OCI-LY7 (cell line): ENCODE data around the gene OPHN1.
"Not testable (repeated sequence)": the region's sequence is repeated elsewhere in the genome, so short reads cannot be mapped to it uniquely, and the experiment has no call there.

ENCODE experiments used
- CTCF ChIP-seq: fragments of 200-600 bp; sonication (generic); conservative IDR thresholded peaks from 2 replicates; pipeline ENCODE4 v1.5.1; 2014; ENCODE audit warnings: mild to moderate bottlenecking, antibody characterized with exemption, low read length, moderate library complexity, mixed read lengths
- EZH2phosphoT487 ChIP-seq: fragments of 200-600 bp; sonication (generic); IDR thresholded peaks from 2 replicates; pipeline ENCODE4 v1.6.1; 2018; ENCODE audit warnings: low read depth, borderline replicate concordance, mild to moderate bottlenecking, mixed run types, antibody characterized with exemption, low read length, moderate library complexity, mixed read lengths

GRCh38 chrX:68389419-68389960 lies 43.8 kb downstream of the OPHN1 start:
- TF ChIP-seq CTCF, EZH2phosphoT487: not testable (repeated sequence)
